Heart right ventricle (tissue), 16 donors: ENCODE measurements around the gene MVB12A. TPM values are rescaled to one million over a fixed set of nuclear protein-coding genes. Genes with fewer than 3 reads are reported as not detected.
A peak's percentile ranks its signal among the peaks of the same experiment; 100 is the strongest.

Experiments used
- ATAC-seq, 8 donors: fragments of 200-7000 bp; cut with Tn5 transposase; one replicate each; pipeline ENCODE4 v1.9.1; 2020; ENCODE audit warnings: mild to moderate bottlenecking in 8 of 8, moderate library complexity in 8 of 8, moderate number of reproducible peaks in 1 of 8
- DNase-seq, 2 donors: peaks; one replicate each; pipeline ENCODE4 v3.0.0-alpha.2; 2020
- H3K27ac ChIP-seq, 10 donors: fragments of 200-600 bp; sonication (generic) in 2 of 10; one replicate each; pipeline versions ENCODE4 v1.5.0 to v1.8.0; 2020 to 2022; ENCODE audit warnings: mild to moderate bottlenecking in 3 of 10
- H3K27me3 ChIP-seq, 7 donors: fragments of 200-600 bp; one replicate each; pipeline ENCODE4 v1.8.0; 2021 to 2022; ENCODE audit warnings: mild to moderate bottlenecking in 2 of 7
- H3K36me3 ChIP-seq, 9 donors: fragments of 200-600 bp; sonication (generic) in 1 of 9; one replicate each; pipeline versions ENCODE4 v1.5.0 to v1.8.0; 2020 to 2022; ENCODE audit warnings: mild to moderate bottlenecking in 2 of 9
- H3K4me1 ChIP-seq, 9 donors: fragments of 200-600 bp; sonication (generic) in 1 of 9; one replicate each; pipeline versions ENCODE4 v1.5.0 to v1.8.0; 2020 to 2022; ENCODE audit warnings: mild to moderate bottlenecking in 4 of 9
- H3K4me3 ChIP-seq, 10 donors: fragments of 200-600 bp; sonication (generic) in 2 of 10; one replicate each; pipeline versions ENCODE4 v1.5.0 to v1.8.0; 2020 to 2022; ENCODE audit warnings: mild to moderate bottlenecking in 7 of 10, moderate library complexity in 2 of 10
- H3K9me3 ChIP-seq, 11 donors: fragments of 200-600 bp in 10 of 11; sonication (generic) in 2 of 11; one replicate each; pipeline versions ENCODE4 v1.5.0 to v1.8.0; 2013 to 2022; ENCODE audit warnings: mild to moderate bottlenecking in 2 of 11, control low read depth in 1 of 11, moderate library complexity in 1 of 11
- CTCF ChIP-seq, 9 donors: fragments of 200-600 bp; sonication (generic) in 2 of 9; IDR thresholded peaks; one replicate each; pipeline versions ENCODE4 v1.5.0 to v1.8.0; 2021 to 2022; ENCODE audit warnings: antibody characterized with exemption in 9 of 9, mild to moderate bottlenecking in 5 of 9, moderate library complexity in 1 of 9
- WGBS, 2 donors: extraction: QIAGEN DNeasy Blood & Tissue Kit; methylation state at CpG; one replicate each; pipeline ENCODE4 v1.1.7; 2013; ENCODE audit warnings: inconsistent platforms in 1 of 2; 5-methylcytosine and 5-hydroxymethylcytosine counted together
- intact Hi-C, 10 donors: fragments of 100-400 bp; cut with DNase I; formaldehyde crosslinking; loops; one replicate each; pipeline versions ENCODE4 v1.11.1 to v1.14.2; 2022
- polyA plus RNA-seq, 2 donors: library from polyadenylated mRNA; stranded (reverse); fragments of 200-250 nt; gene quantifications; one replicate each; pipeline ENCODE4 v1.2.3, GENCODE V29; 2013
- total RNA-seq, 10 donors: library from RNA; stranded (reverse); fragmentation: NEBNext Ultra II Directional in 3 of 10; extraction: Animal tissue kit (Norgen Biotek cat#: 25700) in 3 of 10; gene quantifications; one replicate each; pipeline versions ENCODE4 v1.2.1 to v1.2.4, GENCODE V29; 2021 to 2023
- donor health status: Arrhythmogenic right ventricular cardiomyopathy.
- donor health status: ischemic (EF 13 %, LVEDD 7.1; RV severe dilation, severe dysfunction).
- donor health status: healthy with polysubstance abuse.
- donor health status: DM: no; HTN: yes; CAD: no.
- donor health status: DM: no; HTN: no; CAD: no.
- donor health status: ischemic (EF 25% LVEDD 6.9; RV normal size, moderate dysfunction).
- donor health status: ischemic (EF 25% LVEDD 5.7; RV mildly dilated, moderate dysfunction).
- donor health status: healthy.
- donor health status: DM: yes; HTN: yes; CAD: no.
- donor health status: Ischemic cardiomyopathy.
- donor health status: ischemic (EF 35%, LVEDD 5.7; RV mildly dilated, moderate dysfunction).
- donor health status: nonischemic (EF 11% LVEDD 7.7; RV severe dilation, severe dysfunction).
- donor health status: DM: yes; HTN: yes; CAD: no.
- donor health status: PGD.
- donor health status: ischemic (EF 29% LVEDD 5.4; RV normal size, mild dysfunction).
- donor health status: nonischemic (EF 23%, LVEDD 6.1; RV moderate dilation, normal function).

The MVB12A gene
- total and polyA plus RNA-seq, 12 donors, result 11.7 to 50.0 (median 17.5) TPM

- intact Hi-C loops, result loop anchor here in 7 of 10 donors (5.0 to 10.0 kb wide), 6 partner anchors 118 to 403 kb away; partner anchors contain the start of gene RPL18A (in 3 of the 7)
- WGBS, 2 donors, result 3 to 6% methylated on average over 13 of the region's 13 CpGs
- H3K27me3 ChIP-seq, result peaks cover 9 to 81% (median 65%) of the 10 kb centered on the region in 7 donors
Observed at GRCh38 chr19:17454576-17455071, 34.8 kb downstream of the MVB12A start.

GRCh38 chr19:17455308-17456123, 35.7 kb downstream of the MVB12A start:
- ATAC-seq (no peak), DNase-seq (no peak)
- Histone ChIP-seq H3K27ac (no peak overlapping the region), H3K27me3 (peaks cover 9 to 88% (median 72%) of the 10 kb centered on the region in 7 donors), H3K4me1 (peaks cover 0 to 7% (median 0%) of the 10 kb centered on the region in 9 donors), H3K4me3 (no peak overlapping the region), H3K9me3 (no peaks in the 10 kb centered on the region), H3K36me3 (no peaks in the 10 kb centered on the region)
- 12 to 13% methylated on average over 55 to 58 of the region's 58 CpGs for WGBS, 2 donors
- intact Hi-C loops, result loop anchor here in 7 of 10 donors (10.0 kb wide), 4 partner anchors 119 to 399 kb away; partner anchors contain the start of gene RPL18A (in 2 of the 7)
- no peak for TF ChIP-seq CTCF (IDR thresholded peaks at IDR 0.05)

More at GRCh38 chr19:17454576-17455071, 34.8 kb downstream of the MVB12A start:
- TF ChIP-seq CTCF (IDR thresholded peaks at IDR 0.05), result no peak
- ATAC-seq (peak in 3 of 8 donors; percentile 21 to 31 (median 24)), DNase-seq (no peak)
- no peak overlapping the region for H3K27ac ChIP-seq
- H3K4me3 ChIP-seq, result no peak overlapping the region
- peaks cover 0 to 7% (median 0%) of the 10 kb centered on the region in 9 donors for H3K4me1 ChIP-seq
- H3K9me3 ChIP-seq, result no peaks in the 10 kb centered on the region
- H3K36me3 ChIP-seq, result no peaks in the 10 kb centered on the region

- no peak for TF ChIP-seq CTCF (IDR thresholded peaks at IDR 0.05)
- Histone ChIP-seq H3K27ac (no peak overlapping the region), H3K36me3 (no peaks in the 10 kb centered on the region), H3K27me3 (peaks cover 9 to 93% (median 75%) of the 10 kb centered on the region in 7 donors), H3K4me3 (no peak overlapping the region), H3K9me3 (no peaks in the 10 kb centered on the region), H3K4me1 (peaks cover 0 to 7% (median 0%) of the 10 kb centered on the region in 9 donors)
- intact Hi-C loops, result loop anchor here in 7 of 10 donors (10.0 kb wide), 4 partner anchors 119 to 399 kb away; partner anchors contain the start of gene RPL18A (in 2 of the 7)
- 63 to 67% methylated on average over 11 of the region's 11 CpGs for WGBS, 2 donors
- no peak for DNase-seq
- ATAC-seq, result no peak
Observed at GRCh38 chr19:17456127-17456526, 36.3 kb downstream of the MVB12A start.

GRCh38 chr19:17457616-17458015, 37.8 kb downstream of the MVB12A start:
- intact Hi-C loops, result loop anchor here in 7 of 10 donors (10.0 kb wide), 4 partner anchors 117 to 397 kb away; partner anchors contain the start of gene RPL18A (in 2 of the 7)
- H3K27ac ChIP-seq, result no peak overlapping the region
- H3K36me3 ChIP-seq, result no peaks in the 10 kb centered on the region
- ATAC-seq (no peak), DNase-seq (no peak)
- peaks cover 0 to 7% (median 0%) of the 10 kb centered on the region in 9 donors for H3K4me1 ChIP-seq
- no peak overlapping the region for H3K4me3 ChIP-seq
- H3K9me3 ChIP-seq, result no peaks in the 10 kb centered on the region
- peaks cover 9 to 87% (median 73%) of the 10 kb centered on the region in 7 donors for H3K27me3 ChIP-seq
- 21 to 25% methylated on average over 6 of the region's 6 CpGs for WGBS, 2 donors
- TF ChIP-seq CTCF (IDR thresholded peaks at IDR 0.05), result no peak
